ENCODE data around the gene ZNF280A.
A peak's percentile ranks its signal among the peaks of the same experiment; 100 is the strongest.
"Not testable (repeated sequence)": the region's sequence is repeated elsewhere in the genome, so short reads cannot be mapped to it uniquely, and the experiment has no call there.

Gene ZNF280A

GRCh38 chr22:22498267-22498666 lies 21.8 kb downstream of the ZNF280A start:
- TF ChIP-seq, protein P1, sequence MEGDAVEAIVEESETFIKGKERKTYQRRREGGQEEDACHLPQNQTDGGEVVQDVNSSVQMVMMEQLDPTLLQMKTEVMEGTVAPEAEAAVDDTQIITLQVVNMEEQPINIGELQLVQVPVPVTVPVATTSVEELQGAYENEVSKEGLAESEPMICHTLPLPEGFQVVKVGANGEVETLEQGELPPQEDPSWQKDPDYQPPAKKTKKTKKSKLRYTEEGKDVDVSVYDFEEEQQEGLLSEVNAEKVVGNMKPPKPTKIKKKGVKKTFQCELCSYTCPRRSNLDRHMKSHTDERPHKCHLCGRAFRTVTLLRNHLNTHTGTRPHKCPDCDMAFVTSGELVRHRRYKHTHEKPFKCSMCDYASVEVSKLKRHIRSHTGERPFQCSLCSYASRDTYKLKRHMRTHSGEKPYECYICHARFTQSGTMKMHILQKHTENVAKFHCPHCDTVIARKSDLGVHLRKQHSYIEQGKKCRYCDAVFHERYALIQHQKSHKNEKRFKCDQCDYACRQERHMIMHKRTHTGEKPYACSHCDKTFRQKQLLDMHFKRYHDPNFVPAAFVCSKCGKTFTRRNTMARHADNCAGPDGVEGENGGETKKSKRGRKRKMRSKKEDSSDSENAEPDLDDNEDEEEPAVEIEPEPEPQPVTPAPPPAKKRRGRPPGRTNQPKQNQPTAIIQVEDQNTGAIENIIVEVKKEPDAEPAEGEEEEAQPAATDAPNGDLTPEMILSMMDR (IDR thresholded peaks at IDR 0.05; ENCODE audit: low read depth, low read length) = no peak
- DNase-seq (ENCODE audit: low read depth in 2 of 2) = no peak
- H3K4me3 ChIP-seq (replicated peaks in 1 of 2; ENCODE audit: low read depth in 2 of 2, low read length in 2 of 2) = no peak overlapping the region

GRCh38 chr22:22491589-22491988 lies 28.5 kb downstream of the ZNF280A start:
- H3K4me3 ChIP-seq (replicated peaks in 1 of 2; ENCODE audit: low read depth in 2 of 2, low read length in 2 of 2) = not testable (repeated sequence)
- DNase-seq (ENCODE audit: low read depth in 2 of 2) = peak in 1 of 2 donors; percentile 41

DNA sequence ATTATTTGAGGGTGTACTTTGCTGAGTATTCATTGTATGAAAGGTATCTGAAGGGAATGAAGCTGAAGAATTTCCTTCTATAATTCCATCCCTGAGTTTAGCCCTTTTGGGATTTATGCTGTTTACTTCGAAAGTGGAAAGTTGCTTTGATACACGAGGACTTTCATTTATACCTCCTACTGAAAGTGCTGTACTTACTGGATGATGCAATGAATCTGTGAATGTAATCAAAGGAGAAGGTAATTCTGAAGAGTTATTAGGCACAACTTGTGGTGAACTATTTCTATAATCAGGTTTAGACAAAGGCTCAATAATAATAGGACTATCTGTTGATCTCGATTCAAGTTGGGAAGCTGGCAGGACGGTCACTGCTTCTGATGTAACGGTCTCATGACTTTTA lies 31.3 kb downstream of the ZNF280A start:
- DNase-seq (ENCODE audit: low read depth in 2 of 2) = no peak
- TF ChIP-seq, protein P1 (IDR thresholded peaks at IDR 0.05; ENCODE audit: low read depth, low read length) = no peak
- no peak overlapping the region for H3K4me3 ChIP-seq (replicated peaks in 1 of 2; ENCODE audit: low read depth in 2 of 2, low read length in 2 of 2)

DNA sequence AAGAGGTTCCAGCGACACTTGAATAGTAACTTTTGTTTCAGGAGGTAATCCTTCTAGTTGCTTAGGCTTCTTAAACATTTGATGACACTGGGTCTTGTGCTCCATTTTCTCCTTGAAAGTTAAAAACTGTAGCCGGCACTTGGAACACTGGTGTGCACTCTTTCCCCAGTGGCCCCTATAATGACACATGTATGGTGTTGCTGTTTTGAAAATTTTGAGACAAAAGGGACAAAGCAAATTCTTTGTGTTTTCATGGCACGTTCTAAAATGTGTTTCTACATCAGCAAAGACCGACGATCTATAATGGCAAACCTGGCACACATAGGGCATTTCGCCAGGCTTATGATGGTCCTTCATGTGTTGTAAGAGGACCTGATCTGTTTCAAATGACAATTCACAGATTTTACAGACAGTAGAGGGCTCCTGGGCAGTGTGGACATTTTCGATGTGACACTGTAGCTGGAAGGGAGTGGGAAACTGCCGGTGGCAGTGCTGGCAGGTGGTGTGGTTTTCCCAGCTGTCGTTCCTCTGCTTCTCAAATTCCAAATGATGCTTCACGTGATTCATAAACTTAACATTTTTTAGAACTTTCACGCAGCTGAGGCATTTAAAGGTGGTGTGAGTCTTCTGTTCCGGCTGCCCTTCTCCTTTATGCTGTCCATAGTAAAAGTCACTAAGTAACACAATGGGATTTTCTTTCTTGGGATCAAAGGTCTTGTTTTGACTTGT lies 32.0 kb downstream of the ZNF280A start:
- H3K4me3 ChIP-seq (replicated peaks in 1 of 2; ENCODE audit: low read depth in 2 of 2, low read length in 2 of 2) = no peak overlapping the region
- TF ChIP-seq, protein P1 (IDR thresholded peaks at IDR 0.05; ENCODE audit: low read depth, low read length) = no peak
- DNase-seq (ENCODE audit: low read depth in 2 of 2) = no peak

DNA sequence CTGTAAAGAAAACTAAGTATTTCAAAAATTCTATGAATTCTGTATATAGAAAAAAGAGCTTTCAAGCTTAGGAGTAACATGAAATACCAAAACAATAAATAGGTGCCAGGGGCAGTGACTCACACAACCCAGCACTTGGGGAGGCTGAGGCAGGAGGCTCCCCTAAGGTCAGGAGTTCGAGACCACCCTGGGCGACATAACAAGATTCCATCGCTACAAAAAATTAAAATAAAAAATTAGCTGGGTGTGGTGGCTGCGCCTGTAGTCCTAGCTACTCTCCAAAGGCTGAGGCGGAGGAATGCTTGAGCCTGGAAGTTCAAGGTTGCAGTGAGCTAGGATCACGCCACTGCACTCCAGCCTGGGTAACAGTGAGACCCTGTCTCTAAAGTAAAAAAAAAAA lies 33.0 kb downstream of the ZNF280A start:
- no peak overlapping the region for H3K4me3 ChIP-seq (replicated peaks in 1 of 2; ENCODE audit: low read depth in 2 of 2, low read length in 2 of 2)
- TF ChIP-seq, protein P1 (IDR thresholded peaks at IDR 0.05; ENCODE audit: low read depth, low read length) = no peak
- DNase-seq (ENCODE audit: low read depth in 2 of 2) = no peak

GRCh38 chr22:22486132-22486899 lies 33.8 kb downstream of the ZNF280A start:
- TF ChIP-seq, protein P1 (IDR thresholded peaks at IDR 0.05; ENCODE audit: low read depth, low read length) = no peak
- no peak for DNase-seq (ENCODE audit: low read depth in 2 of 2)
- H3K4me3 ChIP-seq (replicated peaks in 1 of 2; ENCODE audit: low read depth in 2 of 2, low read length in 2 of 2) = no peak overlapping the region

DNA sequence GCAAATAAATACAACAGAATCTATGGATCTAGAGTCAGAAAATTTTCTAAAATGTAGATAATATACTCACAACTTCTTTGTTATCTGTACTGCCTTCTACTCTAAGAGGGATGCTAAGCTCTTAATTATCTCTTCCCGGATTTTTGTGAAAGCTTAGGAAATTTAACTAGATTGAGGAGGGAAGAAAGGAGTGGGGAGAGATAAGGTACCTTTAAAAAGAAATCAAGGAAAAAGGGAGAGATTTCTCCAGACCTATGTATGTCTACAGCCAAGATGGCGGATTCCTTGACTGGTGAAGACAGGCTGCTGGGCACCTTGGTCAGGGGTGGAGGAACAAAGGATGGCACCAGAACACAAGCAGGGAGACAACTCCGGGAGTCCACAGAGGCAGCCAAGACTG lies 34.5 kb downstream of the ZNF280A start:
- TF ChIP-seq, protein P1 (IDR thresholded peaks at IDR 0.05; ENCODE audit: low read depth, low read length) = no peak
- H3K4me3 ChIP-seq (replicated peaks in 1 of 2; ENCODE audit: low read depth in 2 of 2, low read length in 2 of 2) = no peak overlapping the region
- DNase-seq (ENCODE audit: low read depth in 2 of 2) = no peak
